CMK (cell line): ENCODE measurements around the gene GUCY1B1.

Experiments used
- DNase-seq: peaks from one replicate; pipeline ENCODE4 v3.0.0-alpha.2; 2010; ENCODE audit warnings: low read depth

The GUCY1B1 gene

GRCh38 chr4:155800685-155801343, 42.0 kb downstream of the GUCY1B1 start:
- DNase-seq, result no peak

- no peak for DNase-seq
These were observed 43.6 kb downstream of the GUCY1B1 start for GRCh38 chr4:155802190-155802959.

GRCh38 chr4:155805016-155805415, 46.2 kb downstream of the GUCY1B1 start:
- DNase-seq, result no peak

- no peak for DNase-seq
These were observed 48.2 kb downstream of the GUCY1B1 start for GRCh38 chr4:155807021-155807420.

- DNase-seq, result no peak
These were observed 51.0 kb downstream of the GUCY1B1 start for GRCh38 chr4:155809835-155810234.

- no peak for DNase-seq
These were observed 52.3 kb downstream of the GUCY1B1 start for GRCh38 chr4:155811083-155811482.

- DNase-seq, result no peak
These were observed 59.8 kb downstream of the GUCY1B1 start for GRCh38 chr4:155818639-155819038.

- DNase-seq, result no peak
These were observed 60.2 kb downstream of the GUCY1B1 start for GRCh38 chr4:155819066-155819465.

- DNase-seq, result no peak
These were observed 62.2 kb downstream of the GUCY1B1 start for GRCh38 chr4:155820887-155821518.

GRCh38 chr4:155822572-155822971, 63.8 kb downstream of the GUCY1B1 start:
- DNase-seq, result no peak

GRCh38 chr4:155828628-155829027, 69.8 kb downstream of the GUCY1B1 start:
- DNase-seq, result no peak

GRCh38 chr4:155832664-155833063, 73.8 kb downstream of the GUCY1B1 start:
- no peak for DNase-seq

- no peak for DNase-seq
These were observed 78.5 kb downstream of the GUCY1B1 start for GRCh38 chr4:155837203-155837796.

GRCh38 chr4:155842080-155842479, 83.3 kb downstream of the GUCY1B1 start:
- no peak for DNase-seq

GRCh38 chr4:155846929-155847328, 88.1 kb downstream of the GUCY1B1 start:
- DNase-seq, result no peak

GRCh38 chr4:155849042-155849441, 90.2 kb downstream of the GUCY1B1 start:
- DNase-seq, result no peak

GRCh38 chr4:155853189-155853588, 94.4 kb downstream of the GUCY1B1 start:
- no peak for DNase-seq

- no peak for DNase-seq
These were observed 95.9 kb downstream of the GUCY1B1 start for GRCh38 chr4:155854582-155855226.

- no peak for DNase-seq
These were observed 97.1 kb downstream of the GUCY1B1 start for GRCh38 chr4:155855897-155856296.
